OCI-LY1 (cell line): Measurements from ENCODE around the gene OCLN.

Experiments
- H2AFZ ChIP-seq: fragments of 200-600 bp; sonication (generic), shearing (Covaris generic); 2 replicates; pipeline ENCODE4 v1.6.0; 2014; ENCODE audit warnings: antibody characterized with exemption, mild to moderate bottlenecking, low read length
- H3F3A ChIP-seq: fragments of 200-600 bp; sonication (generic), shearing (Covaris generic); 2 replicates; pipeline ENCODE4 v1.6.0; 2014; ENCODE audit warnings: mild to moderate bottlenecking, antibody characterized with exemption, low read length, moderate library complexity; ENCODE audit not compliant: insufficient read depth
- H3K27ac ChIP-seq: fragments of 200-600 bp; sonication (generic); 2 replicates; pipeline ENCODE4 v1.5.1; 2014; ENCODE audit warnings: low read length, mixed run types, mild to moderate bottlenecking, low read depth; ENCODE audit not compliant: poor library complexity, severe bottlenecking
- H3K27me3 ChIP-seq: fragments of 200-600 bp; sonication (generic); 2 replicates; pipeline ENCODE4 v1.6.0; 2014; ENCODE audit warnings: antibody characterized with exemption, mild to moderate bottlenecking, low read length, moderate library complexity; ENCODE audit not compliant: insufficient read depth
- H3K36me3 ChIP-seq: fragments of 200-600 bp; sonication (generic); 2 replicates; pipeline ENCODE4 v1.6.1; 2014; ENCODE audit warnings: mild to moderate bottlenecking, antibody characterized with exemption, low read length, moderate library complexity, mixed read lengths; ENCODE audit not compliant: insufficient read depth
- H3K4me1 ChIP-seq: fragments of 200-600 bp; sonication (generic); 2 replicates; pipeline ENCODE4 v1.5.1; 2014; ENCODE audit warnings: mild to moderate bottlenecking, low read length, moderate library complexity; ENCODE audit not compliant: insufficient read depth, severe bottlenecking
- H3K4me2 ChIP-seq: fragments of 200-600 bp; sonication (generic), shearing (Covaris generic); 2 replicates; pipeline ENCODE4 v1.6.1; 2014; ENCODE audit warnings: low read length
- H3K4me3 ChIP-seq: fragments of 200-600 bp; sonication (generic); 2 replicates; pipeline ENCODE4 v1.5.1; 2014; ENCODE audit warnings: low read length, low read depth, mild to moderate bottlenecking, mixed read lengths; ENCODE audit not compliant: poor library complexity, severe bottlenecking
- H3K79me2 ChIP-seq: fragments of 200-600 bp; shearing (Covaris generic); 2 replicates; pipeline ENCODE4 v1.6.1; 2016; ENCODE audit warnings: mixed run types, low read length, mixed read lengths; ENCODE audit not compliant: insufficient read depth
- H3K9ac ChIP-seq: fragments of 200-600 bp; sonication (generic), shearing (Covaris generic); 2 replicates; pipeline ENCODE4 v1.6.1; 2014; ENCODE audit warnings: mild to moderate bottlenecking, low read length, mixed read lengths
- H3K9me2 ChIP-seq: fragments of 200-600 bp; sonication (generic), shearing (Covaris generic); 2 replicates; pipeline ENCODE4 v1.6.1; 2014; ENCODE audit warnings: low read depth, mild to moderate bottlenecking, low read length, mixed read lengths
- H3K9me3 ChIP-seq: fragments of 200-600 bp; shearing (Covaris generic); 2 replicates; pipeline ENCODE4 v1.6.1; 2014; ENCODE audit warnings: low read length, mixed read lengths
- H4K20me1 ChIP-seq: fragments of 200-600 bp; sonication (generic), shearing (Covaris generic); 2 replicates; pipeline ENCODE4 v1.6.0; 2016; ENCODE audit warnings: mild to moderate bottlenecking, low read length; ENCODE audit not compliant: insufficient read depth
- EZH2 ChIP-seq: fragments of 200-600 bp; sonication (generic), shearing (Covaris generic); IDR thresholded peaks from 2 replicates; pipeline ENCODE4 v1.8.0; 2017; ENCODE audit warnings: borderline replicate concordance, mixed run types, mild to moderate bottlenecking, antibody characterized with exemption, low read length, moderate library complexity, mixed read lengths
- TF ChIP-seq, protein P1 (sequence below): fragments of 200-600 bp; sonication (generic), shearing (Covaris generic); IDR thresholded peaks from 2 replicates; pipeline ENCODE4 v1.5.1; 2017; ENCODE audit warnings: mild to moderate bottlenecking, antibody characterized with exemption, low read length, moderate library complexity, mixed read lengths

OCLN gene

DNA sequence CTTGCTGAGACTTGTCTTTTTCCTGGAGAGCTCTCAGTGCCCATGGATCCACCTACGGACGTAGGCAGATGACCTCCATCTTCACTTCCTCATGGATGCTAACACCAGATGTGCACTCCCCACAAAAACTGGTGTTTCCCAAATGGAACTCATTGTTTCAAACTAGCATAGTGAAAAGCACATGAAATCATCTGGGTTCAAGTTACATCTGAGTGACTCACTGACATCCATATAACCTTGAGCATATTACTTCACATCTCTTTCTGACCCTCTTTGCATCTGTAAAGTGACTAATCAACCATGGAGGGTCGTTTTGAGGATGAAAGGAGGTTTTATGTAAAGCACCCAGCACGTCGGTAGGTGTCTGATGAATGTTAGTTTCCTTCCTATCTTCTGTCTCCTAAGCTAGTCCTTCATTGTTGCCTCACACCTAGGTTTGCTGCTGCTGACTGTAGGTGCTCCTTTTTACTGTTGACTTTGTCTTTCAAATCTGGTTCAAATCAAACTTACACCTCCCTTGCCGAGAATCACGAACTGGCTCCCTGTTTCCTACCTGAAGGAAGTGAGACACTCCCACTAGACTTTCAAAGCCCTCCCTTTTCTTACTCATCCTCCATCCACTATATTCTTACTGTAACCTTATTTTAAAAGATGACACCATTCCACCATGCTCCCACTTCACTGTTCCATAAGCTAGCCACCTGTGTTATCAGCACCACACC lies 10.3 kb downstream of the OCLN start:
- TF ChIP-seq, protein P1, sequence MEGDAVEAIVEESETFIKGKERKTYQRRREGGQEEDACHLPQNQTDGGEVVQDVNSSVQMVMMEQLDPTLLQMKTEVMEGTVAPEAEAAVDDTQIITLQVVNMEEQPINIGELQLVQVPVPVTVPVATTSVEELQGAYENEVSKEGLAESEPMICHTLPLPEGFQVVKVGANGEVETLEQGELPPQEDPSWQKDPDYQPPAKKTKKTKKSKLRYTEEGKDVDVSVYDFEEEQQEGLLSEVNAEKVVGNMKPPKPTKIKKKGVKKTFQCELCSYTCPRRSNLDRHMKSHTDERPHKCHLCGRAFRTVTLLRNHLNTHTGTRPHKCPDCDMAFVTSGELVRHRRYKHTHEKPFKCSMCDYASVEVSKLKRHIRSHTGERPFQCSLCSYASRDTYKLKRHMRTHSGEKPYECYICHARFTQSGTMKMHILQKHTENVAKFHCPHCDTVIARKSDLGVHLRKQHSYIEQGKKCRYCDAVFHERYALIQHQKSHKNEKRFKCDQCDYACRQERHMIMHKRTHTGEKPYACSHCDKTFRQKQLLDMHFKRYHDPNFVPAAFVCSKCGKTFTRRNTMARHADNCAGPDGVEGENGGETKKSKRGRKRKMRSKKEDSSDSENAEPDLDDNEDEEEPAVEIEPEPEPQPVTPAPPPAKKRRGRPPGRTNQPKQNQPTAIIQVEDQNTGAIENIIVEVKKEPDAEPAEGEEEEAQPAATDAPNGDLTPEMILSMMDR, result no peak
- TF ChIP-seq EZH2, result no peak
- Histone ChIP-seq H3K4me2 (peak overlapping the region; percentile 21; the same call in 1 of the 2 replicates), H3K4me3 (no peak overlapping the region), H3K9ac (no peak overlapping the region), H3K79me2 (no peaks in the 10 kb centered on the region), H4K20me1 (no peaks in the 10 kb centered on the region), H3F3A (no peaks in the 10 kb centered on the region), H3K27me3 (no peaks in the 10 kb centered on the region), H3K27ac (no peak overlapping the region), H3K4me1 (no peaks in the 10 kb centered on the region), H3K9me3 (no peaks in the 10 kb centered on the region), H2AFZ (no peak overlapping the region), H3K36me3 (no peaks in the 10 kb centered on the region), H3K9me2 (no peaks in the 10 kb centered on the region)

DNA sequence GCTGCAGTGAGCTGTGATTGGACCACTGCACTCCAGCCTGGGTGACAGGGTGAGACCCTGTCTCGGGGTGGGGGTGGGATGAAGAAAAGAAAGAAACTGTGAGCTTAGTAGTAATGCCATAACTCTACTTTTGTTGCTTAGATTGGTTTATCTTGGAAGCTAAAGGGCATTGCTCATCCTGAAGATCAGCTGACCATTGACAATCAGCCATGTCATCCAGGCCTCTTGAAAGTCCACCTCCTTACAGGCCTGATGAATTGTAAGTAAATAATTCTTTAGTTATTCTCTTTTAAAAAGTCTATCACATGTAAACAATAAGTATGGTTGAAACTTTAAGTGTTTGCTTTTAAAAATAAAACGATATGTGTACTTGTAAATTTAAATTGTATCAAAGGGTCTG lies 11.4 kb downstream of the OCLN start:
- Histone ChIP-seq H3K4me1 (no peaks in the 10 kb centered on the region), H3F3A (no peaks in the 10 kb centered on the region), H3K9ac (no peak overlapping the region), H3K36me3 (no peaks in the 10 kb centered on the region), H3K4me2 (no peak overlapping the region), H2AFZ (no peak overlapping the region), H3K9me2 (no peaks in the 10 kb centered on the region), H3K4me3 (no peak overlapping the region), H3K9me3 (no peaks in the 10 kb centered on the region), H3K79me2 (no peaks in the 10 kb centered on the region), H3K27me3 (no peaks in the 10 kb centered on the region), H3K27ac (no peak overlapping the region), H4K20me1 (no peaks in the 10 kb centered on the region)
- TF ChIP-seq, protein P1, result no peak
- TF ChIP-seq EZH2, result no peak

DNA sequence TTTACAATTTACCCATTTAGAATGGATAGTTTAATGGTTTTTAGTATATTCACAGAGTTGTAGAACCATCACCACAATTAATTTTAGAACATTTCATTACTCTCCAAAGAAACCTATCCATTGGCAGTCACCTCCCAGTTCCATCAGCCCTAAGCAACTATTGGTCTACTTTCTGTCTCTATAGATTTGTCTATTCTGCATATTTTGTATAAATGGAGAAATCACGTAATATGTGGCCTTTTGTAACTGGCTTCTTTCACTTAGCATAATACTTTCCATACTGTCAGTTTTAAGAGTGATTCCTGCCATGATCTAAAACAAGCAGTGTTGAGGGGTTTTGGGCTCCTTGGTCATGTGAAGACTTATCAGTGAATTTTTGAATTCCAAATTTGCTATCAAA lies 12.7 kb downstream of the OCLN start:
- Histone ChIP-seq H3K27ac (no peak overlapping the region), H3K79me2 (no peaks in the 10 kb centered on the region), H3F3A (no peaks in the 10 kb centered on the region), H4K20me1 (no peaks in the 10 kb centered on the region), H2AFZ (no peak overlapping the region), H3K9me3 (no peaks in the 10 kb centered on the region), H3K27me3 (no peaks in the 10 kb centered on the region), H3K4me3 (no peak overlapping the region), H3K9ac (no peak overlapping the region), H3K36me3 (no peaks in the 10 kb centered on the region), H3K4me2 (no peak overlapping the region), H3K9me2 (no peaks in the 10 kb centered on the region), H3K4me1 (no peaks in the 10 kb centered on the region)
- no peak for TF ChIP-seq EZH2
- TF ChIP-seq, protein P1, result no peak
